Measurements from ENCODE around the gene DAG1. TPM values are rescaled to one million over a fixed set of nuclear protein-coding genes. Genes with fewer than 3 reads are reported as not detected.
"Not testable (repeated sequence)": the region's sequence is repeated elsewhere in the genome, so short reads cannot be mapped to it uniquely, and the experiment has no call there.

Gene DAG1
- total RNA-seq, 3 donors from 2014 or later (not counting 1 experiment from before 2014, with no cell fraction given) = 9.6 to 22.4 (median 20.6) TPM

- intact Hi-C loops (cut with micrococcal nuclease) = no loop called here
- ATAC-seq = no peak
- TF ChIP-seq, protein P1, sequence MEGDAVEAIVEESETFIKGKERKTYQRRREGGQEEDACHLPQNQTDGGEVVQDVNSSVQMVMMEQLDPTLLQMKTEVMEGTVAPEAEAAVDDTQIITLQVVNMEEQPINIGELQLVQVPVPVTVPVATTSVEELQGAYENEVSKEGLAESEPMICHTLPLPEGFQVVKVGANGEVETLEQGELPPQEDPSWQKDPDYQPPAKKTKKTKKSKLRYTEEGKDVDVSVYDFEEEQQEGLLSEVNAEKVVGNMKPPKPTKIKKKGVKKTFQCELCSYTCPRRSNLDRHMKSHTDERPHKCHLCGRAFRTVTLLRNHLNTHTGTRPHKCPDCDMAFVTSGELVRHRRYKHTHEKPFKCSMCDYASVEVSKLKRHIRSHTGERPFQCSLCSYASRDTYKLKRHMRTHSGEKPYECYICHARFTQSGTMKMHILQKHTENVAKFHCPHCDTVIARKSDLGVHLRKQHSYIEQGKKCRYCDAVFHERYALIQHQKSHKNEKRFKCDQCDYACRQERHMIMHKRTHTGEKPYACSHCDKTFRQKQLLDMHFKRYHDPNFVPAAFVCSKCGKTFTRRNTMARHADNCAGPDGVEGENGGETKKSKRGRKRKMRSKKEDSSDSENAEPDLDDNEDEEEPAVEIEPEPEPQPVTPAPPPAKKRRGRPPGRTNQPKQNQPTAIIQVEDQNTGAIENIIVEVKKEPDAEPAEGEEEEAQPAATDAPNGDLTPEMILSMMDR (IDR thresholded peaks at IDR 0.05) = no peak
- no peak overlapping the region for H3K4me3 ChIP-seq (ENCODE audit: low read length)
- no peaks in the 10 kb centered on the region for H3K27me3 ChIP-seq (ENCODE audit: control insufficient read depth, insufficient read depth, low read length)
- DNase-seq = no peak
- 100% methylated on average over 2 of the region's 2 CpGs for WGBS (ENCODE audit: insufficient coverage)
- H3K4me1 Mint-ChIP-seq = peaks cover 0 to 12% of the 10 kb centered on the region in 2 donors
- no peaks in the 10 kb centered on the region for H3K36me3 Mint-ChIP-seq
- H3K27ac Mint-ChIP-seq = no peak overlapping the region
- H3K9me3 Mint-ChIP-seq = no peaks in the 10 kb centered on the region
- H3K27ac ChIP-seq (ENCODE audit: low read length) = no peak overlapping the region
- no peaks in the 10 kb centered on the region for H3K36me3 ChIP-seq (ENCODE audit: control insufficient read depth, insufficient read depth, low read length)
- no peaks in the 10 kb centered on the region for H3K9me3 ChIP-seq (ENCODE audit: control insufficient read depth, insufficient read depth, low read length)
- H3K27me3 Mint-ChIP-seq (ENCODE audit: low read depth in 2 of 2) = no peaks in the 10 kb centered on the region
- no peaks in the 10 kb centered on the region for H3K4me1 ChIP-seq (ENCODE audit: control insufficient read depth, insufficient read depth, low read length)
- H3K4me3 Mint-ChIP-seq = no peak overlapping the region
These were observed 23.8 kb downstream of the DAG1 start for GRCh38 chr3:49493901-49494300.

DNA sequence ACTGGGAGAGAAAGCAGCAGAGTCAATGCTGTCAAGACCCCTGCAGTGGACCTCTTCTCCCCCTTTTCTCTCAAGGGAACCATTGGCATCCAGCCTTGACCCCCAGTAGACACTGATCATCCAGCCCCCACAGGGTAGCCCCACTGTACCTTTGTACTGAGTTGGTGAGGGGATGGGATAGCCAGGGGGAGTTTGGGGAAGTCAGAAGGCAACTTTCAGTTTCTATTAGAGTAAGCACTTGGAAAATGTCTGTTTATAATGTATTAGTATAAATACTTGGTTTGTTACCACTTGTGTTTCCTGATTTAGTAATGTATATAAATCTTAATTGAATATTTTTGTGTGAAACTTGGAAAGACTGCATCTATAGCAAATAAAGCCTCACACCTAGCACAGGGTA lies 25.0 kb downstream of the DAG1 start:
- no peaks in the 10 kb centered on the region for H3K9me3 ChIP-seq (ENCODE audit: control insufficient read depth, insufficient read depth, low read length)
- intact Hi-C loops (cut with micrococcal nuclease) = no loop called here
- no peak for ATAC-seq
- peaks cover 2% of the 10 kb centered on the region for H3K4me1 ChIP-seq (ENCODE audit: control insufficient read depth, insufficient read depth, low read length)
- no peaks in the 10 kb centered on the region for H3K36me3 ChIP-seq (ENCODE audit: control insufficient read depth, insufficient read depth, low read length)
- H3K9me3 Mint-ChIP-seq = no peaks in the 10 kb centered on the region
- DNase-seq = no peak
- no peaks in the 10 kb centered on the region for H3K27me3 Mint-ChIP-seq (ENCODE audit: low read depth in 2 of 2)
- H3K27ac Mint-ChIP-seq = no peak overlapping the region
- no peak overlapping the region for H3K4me3 Mint-ChIP-seq
- TF ChIP-seq, protein P1 (IDR thresholded peaks at IDR 0.05) = no peak
- no peaks in the 10 kb centered on the region for H3K36me3 Mint-ChIP-seq
- peaks cover 0 to 12% of the 10 kb centered on the region in 2 donors for H3K4me1 Mint-ChIP-seq
- no peak overlapping the region for H3K27ac ChIP-seq (ENCODE audit: low read length)
- H3K27me3 ChIP-seq (ENCODE audit: control insufficient read depth, insufficient read depth, low read length) = no peaks in the 10 kb centered on the region
- no peak overlapping the region for H3K4me3 ChIP-seq (ENCODE audit: low read length)

DNA sequence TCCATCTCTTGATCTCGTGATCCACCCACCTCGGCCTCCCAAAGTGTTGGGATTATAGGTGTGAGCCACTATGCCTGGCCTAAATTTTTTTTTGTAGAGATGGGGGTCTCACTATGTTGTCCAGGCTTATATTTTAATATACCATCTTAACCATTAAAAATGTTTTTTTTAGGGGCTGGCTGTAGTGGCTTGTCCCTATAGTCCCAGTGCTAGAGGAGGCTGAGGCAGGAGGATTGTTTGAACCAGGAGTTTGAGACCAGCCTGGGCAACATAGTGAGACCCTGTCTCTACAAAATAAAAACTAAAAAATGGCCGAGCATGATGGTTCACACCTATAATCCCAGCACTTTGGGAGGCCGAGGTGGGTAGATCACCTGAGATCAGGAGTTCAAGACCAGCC lies 26.8 kb downstream of the DAG1 start:
- H3K27ac Mint-ChIP-seq; H3K4me3 ChIP-seq (ENCODE audit: low read length); H3K9me3 Mint-ChIP-seq; H3K9me3 ChIP-seq (ENCODE audit: control insufficient read depth, insufficient read depth, low read length); H3K4me3 Mint-ChIP-seq; H3K36me3 Mint-ChIP-seq; ATAC-seq; H3K36me3 ChIP-seq (ENCODE audit: control insufficient read depth, insufficient read depth, low read length); DNase-seq; intact Hi-C loops (cut with micrococcal nuclease); H3K27me3 ChIP-seq (ENCODE audit: control insufficient read depth, insufficient read depth, low read length); H3K27ac ChIP-seq (ENCODE audit: low read length); H3K27me3 Mint-ChIP-seq (ENCODE audit: low read depth in 2 of 2); H3K4me1 ChIP-seq (ENCODE audit: control insufficient read depth, insufficient read depth, low read length): not testable (repeated sequence)
- H3K4me1 Mint-ChIP-seq = peaks cover 14 to 26% of the 10 kb centered on the region in 2 donors
- WGBS (ENCODE audit: insufficient coverage) = 96% methylated on average over 2 of the region's 4 CpGs

DNA sequence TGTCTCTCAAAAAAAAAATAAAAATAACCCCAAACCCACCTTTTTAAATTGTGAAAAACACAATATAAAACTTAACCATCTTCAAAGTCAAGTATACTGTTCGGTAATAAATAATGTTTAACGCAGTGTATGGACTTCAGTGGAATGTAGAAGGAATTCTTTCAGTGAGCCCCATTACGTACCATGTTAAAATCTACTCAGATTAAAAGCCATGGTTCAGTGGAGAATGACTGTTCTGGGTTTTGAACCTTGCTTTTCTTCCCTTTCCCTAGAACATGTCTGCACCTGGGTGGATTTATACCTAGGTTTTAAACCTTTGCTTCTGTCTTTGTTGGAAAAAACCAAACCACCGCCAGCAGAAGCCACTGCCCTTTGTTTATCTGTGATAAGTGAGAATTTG lies 27.5 kb downstream of the DAG1 start:
- intact Hi-C loops (cut with micrococcal nuclease) = no loop called here
- H3K9me3 ChIP-seq (ENCODE audit: control insufficient read depth, insufficient read depth, low read length) = no peaks in the 10 kb centered on the region
- H3K27me3 ChIP-seq (ENCODE audit: control insufficient read depth, insufficient read depth, low read length) = no peaks in the 10 kb centered on the region
- no peak for ATAC-seq
- H3K4me1 ChIP-seq (ENCODE audit: control insufficient read depth, insufficient read depth, low read length) = peaks cover 9% of the 10 kb centered on the region
- no peak overlapping the region for H3K27ac ChIP-seq (ENCODE audit: low read length)
- WGBS (ENCODE audit: insufficient coverage) = 94% methylated on average over 3 of the region's 4 CpGs
- H3K4me3 ChIP-seq (ENCODE audit: low read length) = no peak overlapping the region
- peaks cover 20 to 32% of the 10 kb centered on the region in 2 donors for H3K4me1 Mint-ChIP-seq
- no peak overlapping the region for H3K4me3 Mint-ChIP-seq
- no peaks in the 10 kb centered on the region for H3K9me3 Mint-ChIP-seq
- H3K27ac Mint-ChIP-seq = peak overlapping the region in 1 of 2 donors; percentile 13
- H3K36me3 ChIP-seq (ENCODE audit: control insufficient read depth, insufficient read depth, low read length) = no peaks in the 10 kb centered on the region
- no peaks in the 10 kb centered on the region for H3K36me3 Mint-ChIP-seq
- no peak for DNase-seq
- TF ChIP-seq, protein P1 (IDR thresholded peaks at IDR 0.05) = no peak
- H3K27me3 Mint-ChIP-seq (ENCODE audit: low read depth in 2 of 2) = no peaks in the 10 kb centered on the region
